Upper lobe of left lung (tissue), 6 donors: Measurements from ENCODE around the gene CDIPT. TPM values are rescaled to one million over a fixed set of nuclear protein-coding genes. Genes with fewer than 3 reads are reported as not detected.
A peak's percentile ranks its signal among the peaks of the same experiment; 100 is the strongest.

Experiments
- ATAC-seq, 2 donors: fragments of 200-7000 bp; cut with Tn5 transposase; one replicate each; pipeline ENCODE4 v1.9.1; 2022; ENCODE audit warnings: mild to moderate bottlenecking in 2 of 2, moderate library complexity in 2 of 2; ENCODE audit not compliant: low FRiP score in 2 of 2
- DNase-seq, 2 donors: peaks; one replicate each; pipeline ENCODE4 v3.0.0-alpha.2; 2019 to 2020
- H3K27ac ChIP-seq, 4 donors: fragments of 200-600 bp; sonication (generic); one replicate each; pipeline ENCODE4 v1.5.1; 2016 to 2019
- H3K27me3 ChIP-seq, 4 donors: fragments of 200-600 bp; sonication (generic); one replicate each; pipeline ENCODE4 v1.5.1; 2017 to 2019
- H3K36me3 ChIP-seq, 4 donors: fragments of 200-600 bp; sonication (generic); one replicate each; pipeline ENCODE4 v1.5.1; 2016 to 2019
- H3K4me1 ChIP-seq, 4 donors: fragments of 200-600 bp; sonication (generic); one replicate each; pipeline ENCODE4 v1.5.1; 2018 to 2019
- H3K4me3 ChIP-seq, 4 donors: fragments of 200-600 bp; sonication (generic); one replicate each; pipeline ENCODE4 v1.5.1; 2017 to 2019; ENCODE audit warnings: mild to moderate bottlenecking in 2 of 4, moderate library complexity in 1 of 4
- H3K9me3 ChIP-seq, 4 donors: fragments of 200-600 bp; sonication (generic); one replicate each; pipeline ENCODE4 v1.5.1; 2018 to 2019
- EP300 ChIP-seq, 4 donors: sonication (generic); formaldehyde crosslinking; IDR thresholded peaks; one replicate each; pipeline ENCODE4 v1.5.1; 2017; ENCODE audit warnings: antibody characterized with exemption in 4 of 4, control low read depth in 2 of 4
- POLR2A ChIP-seq, 4 donors: fragments of 450-650 bp; IDR thresholded peaks; one replicate each; pipeline ENCODE4 v1.5.1; 2016 to 2017; ENCODE audit warnings: antibody characterized with exemption in 4 of 4, mild to moderate bottlenecking in 2 of 4
- POLR2AphosphoS5 ChIP-seq, 2 donors: sonication (generic); formaldehyde crosslinking; IDR thresholded peaks; one replicate each; pipeline ENCODE4 v1.5.1; 2017; ENCODE audit warnings: antibody characterized with exemption in 2 of 2
- WGBS, 2 donors: methylation state at CpG; one replicate each; pipeline ENCODE4 v1.1.5; 2017 to 2018; 5-methylcytosine and 5-hydroxymethylcytosine counted together
- total RNA-seq, 6 donors: library from RNA; depleted of rRNA in 4 of 6; stranded (reverse); fragments of >200 nt in 4 of 6; gene quantifications; one replicate each; pipeline versions ENCODE4 v1.1.0 to v1.2.1, GENCODE V29; 2016 to 2021
- TF ChIP-seq, protein P1 (sequence below), 6 experiments: fragments of 450-650 bp in 4 of 6; fragments of 200-600 bp in 2 of 6; sonication (generic) in 2 of 6; IDR thresholded peaks; one replicate each; pipeline ENCODE4 v1.5.1; 2016 to 2019; ENCODE audit warnings: antibody characterized with exemption in 6 of 6
- donor health status: DM: no; HTN: no; CAD: no; lungs with moderate emphysema.
- donor health status: DM: no; HTN: yes; CAD: no; lungs with severe emphysema.

Gene CDIPT
- total RNA-seq, 6 donors from 2014 or later, result 60.3 to 119 (median 94.4) TPM

DNA sequence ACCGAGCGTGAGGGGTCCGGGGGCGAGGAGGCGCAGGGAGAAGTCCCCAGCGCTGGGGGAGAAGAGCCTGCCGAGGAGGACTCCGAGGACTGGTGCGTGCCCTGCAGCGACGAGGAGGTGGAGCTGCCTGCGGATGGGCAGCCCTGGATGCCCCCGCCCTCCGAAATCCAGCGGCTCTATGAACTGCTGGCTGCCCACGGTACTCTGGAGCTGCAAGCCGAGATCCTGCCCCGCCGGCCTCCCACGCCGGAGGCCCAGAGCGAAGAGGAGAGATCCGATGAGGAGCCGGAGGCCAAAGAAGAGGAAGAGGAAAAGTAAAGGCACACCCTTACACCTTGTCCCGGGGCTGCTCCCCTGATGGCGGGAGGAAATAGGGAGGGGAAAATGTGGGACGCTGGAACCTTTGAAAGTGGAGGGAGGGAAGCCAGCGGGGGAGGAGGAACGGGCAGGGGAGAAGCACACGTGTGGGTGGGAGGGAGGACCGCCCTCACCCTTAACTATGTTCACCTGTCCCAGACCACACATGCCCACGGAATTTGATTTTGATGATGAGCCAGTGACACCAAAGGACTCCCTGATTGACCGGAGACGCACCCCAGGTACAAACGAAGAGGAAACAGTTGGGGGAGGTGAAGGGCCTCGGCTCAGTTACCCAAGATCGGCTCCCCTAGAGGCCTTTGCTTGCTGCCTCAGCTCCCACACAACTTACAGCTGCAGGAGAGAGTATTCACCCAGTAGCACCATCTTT is 46.2 kb downstream of the CDIPT start:
- Histone ChIP-seq H3K9me3 (no peaks in the 10 kb centered on the region), H3K36me3 (peaks cover 0 to 15% (median 5%) of the 10 kb centered on the region in 4 donors), H3K27ac (peak overlapping the region; percentile 80 to 96 (median 90)), H3K27me3 (peaks cover 0 to 4% (median 0%) of the 10 kb centered on the region in 4 donors), H3K4me1 (peaks cover 51 to 77% (median 59%) of the 10 kb centered on the region in 4 donors), H3K4me3 (peak overlapping the region; percentile 70 to 79 (median 76))
- ATAC-seq, result peak; percentile 53 to 65
- DNase-seq, result peak; percentile 77 to 89
- 3 to 4% methylated on average over 30 to 37 of the region's 37 CpGs for WGBS, 2 donors
- TF ChIP-seq, protein P1, sequence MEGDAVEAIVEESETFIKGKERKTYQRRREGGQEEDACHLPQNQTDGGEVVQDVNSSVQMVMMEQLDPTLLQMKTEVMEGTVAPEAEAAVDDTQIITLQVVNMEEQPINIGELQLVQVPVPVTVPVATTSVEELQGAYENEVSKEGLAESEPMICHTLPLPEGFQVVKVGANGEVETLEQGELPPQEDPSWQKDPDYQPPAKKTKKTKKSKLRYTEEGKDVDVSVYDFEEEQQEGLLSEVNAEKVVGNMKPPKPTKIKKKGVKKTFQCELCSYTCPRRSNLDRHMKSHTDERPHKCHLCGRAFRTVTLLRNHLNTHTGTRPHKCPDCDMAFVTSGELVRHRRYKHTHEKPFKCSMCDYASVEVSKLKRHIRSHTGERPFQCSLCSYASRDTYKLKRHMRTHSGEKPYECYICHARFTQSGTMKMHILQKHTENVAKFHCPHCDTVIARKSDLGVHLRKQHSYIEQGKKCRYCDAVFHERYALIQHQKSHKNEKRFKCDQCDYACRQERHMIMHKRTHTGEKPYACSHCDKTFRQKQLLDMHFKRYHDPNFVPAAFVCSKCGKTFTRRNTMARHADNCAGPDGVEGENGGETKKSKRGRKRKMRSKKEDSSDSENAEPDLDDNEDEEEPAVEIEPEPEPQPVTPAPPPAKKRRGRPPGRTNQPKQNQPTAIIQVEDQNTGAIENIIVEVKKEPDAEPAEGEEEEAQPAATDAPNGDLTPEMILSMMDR (IDR thresholded peaks at IDR 0.05), result no peak
- TF ChIP-seq POLR2AphosphoS5 (IDR thresholded peaks at IDR 0.05), result peak in 1 of 2 donors; percentile 13

GRCh38 chr16:29815793-29816693 is 47.0 kb downstream of the CDIPT start, which contains the start of gene PAGR1:
Gene PAGR1 (plus strand): TSS chr16:29816152. CDS start chr16:29816526, 374 bp downstream.
- peak within 1 kb of the TSS; percentile 70 to 79 (median 76) for H3K4me3 ChIP-seq
- peaks cover 0 to 5% (median 0%) of the 10 kb centered on the region in 4 donors for H3K27me3 ChIP-seq
- WGBS, 2 donors, result 0% methylated on average over 28 to 46 of the region's 70 CpGs
- H3K36me3 ChIP-seq, result peaks cover 0 to 15% (median 5%) of the 10 kb centered on the region in 4 donors
- peak in 3 of 4 donors; percentile 56 to 84 (median 69) for TF ChIP-seq POLR2A (IDR thresholded peaks at IDR 0.05)
- TF ChIP-seq, protein P1 (IDR thresholded peaks at IDR 0.05), result peak; percentile 88 to 97 (median 93)
- no peak for TF ChIP-seq EP300 (IDR thresholded peaks at IDR 0.05)
- peak; percentile 83 to 88 for TF ChIP-seq POLR2AphosphoS5 (IDR thresholded peaks at IDR 0.05)
- H3K9me3 ChIP-seq, result no peaks in the 10 kb centered on the region
- peaks cover 51 to 77% (median 58%) of the 10 kb centered on the region in 4 donors for H3K4me1 ChIP-seq
- DNase-seq (peak; percentile 96 to 99), ATAC-seq (peak; percentile 90 to 95)
- H3K27ac ChIP-seq, result peak within 1 kb of the TSS; percentile 80 to 96 (median 90)

DNA sequence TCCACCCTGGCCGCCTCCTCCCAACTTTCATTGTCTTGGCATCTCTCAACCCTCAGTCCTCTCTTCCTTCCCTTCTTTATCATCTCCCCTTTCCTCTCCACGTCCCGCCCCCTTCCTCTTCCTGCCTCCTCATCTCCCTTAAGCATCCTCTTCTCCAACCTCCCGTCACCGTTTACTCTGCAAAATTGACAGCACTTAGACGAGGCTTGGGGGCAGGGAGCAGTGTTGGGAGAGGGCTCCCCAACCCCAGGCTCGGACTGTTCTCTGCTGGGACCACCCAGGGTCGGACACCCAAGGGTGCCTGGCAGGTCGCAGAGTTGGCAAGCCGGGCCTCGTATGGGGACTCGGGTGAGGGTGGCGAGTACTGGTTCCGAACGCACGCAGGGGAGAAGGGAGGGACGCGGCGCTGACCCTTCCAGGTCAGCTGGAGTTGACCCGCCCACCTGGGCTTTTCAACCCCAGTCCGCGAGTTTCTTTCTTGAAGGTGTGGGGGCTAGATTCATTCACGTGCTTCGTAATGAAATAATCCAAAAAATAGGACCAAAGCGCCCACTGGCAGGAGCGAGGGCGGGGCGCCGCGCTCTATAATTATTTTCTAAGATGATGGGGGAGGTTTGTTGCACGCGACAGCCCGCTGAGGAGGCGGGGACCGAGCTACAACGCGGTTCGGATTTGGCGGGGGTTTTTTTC is 47.8 kb downstream of the CDIPT start:
- 2 to 6% methylated on average over 29 to 39 of the region's 39 CpGs for WGBS, 2 donors
- TF ChIP-seq EP300 (IDR thresholded peaks at IDR 0.05), result no peak
- TF ChIP-seq POLR2AphosphoS5 (IDR thresholded peaks at IDR 0.05), result no peak
- H3K4me3 ChIP-seq, result peak overlapping the region in 3 of 4 donors; percentile 70 to 79 (median 74)
- ATAC-seq, result no peak
- DNase-seq, result peak in 1 of 2 donors; percentile 86
- H3K27me3 ChIP-seq, result peaks cover 0 to 5% (median 0%) of the 10 kb centered on the region in 4 donors
- H3K36me3 ChIP-seq, result peaks cover 0 to 19% (median 6%) of the 10 kb centered on the region in 4 donors
- H3K9me3 ChIP-seq, result no peaks in the 10 kb centered on the region
- H3K27ac ChIP-seq, result peak overlapping the region; percentile 68 to 94 (median 82)
- peaks cover 59 to 80% (median 64%) of the 10 kb centered on the region in 4 donors for H3K4me1 ChIP-seq

- H3K9me3 ChIP-seq, result no peaks in the 10 kb centered on the region
- peak overlapping the region in 3 of 4 donors; percentile 68 to 94 (median 80) for H3K27ac ChIP-seq
- no peak overlapping the region for H3K4me3 ChIP-seq
- DNase-seq (no peak), ATAC-seq (no peak)
- TF ChIP-seq POLR2A (IDR thresholded peaks at IDR 0.05) (no peak), EP300 (IDR thresholded peaks at IDR 0.05) (no peak), POLR2AphosphoS5 (IDR thresholded peaks at IDR 0.05) (no peak)
- TF ChIP-seq, protein P1 (IDR thresholded peaks at IDR 0.05), result no peak
- peaks cover 56 to 80% (median 64%) of the 10 kb centered on the region in 4 donors for H3K4me1 ChIP-seq
- H3K27me3 ChIP-seq, result peaks cover 0 to 5% (median 0%) of the 10 kb centered on the region in 4 donors
- H3K36me3 ChIP-seq, result peaks cover 0 to 22% (median 9%) of the 10 kb centered on the region in 4 donors
- whole genome bisulfite sequencing, 2 donors, result 76 to 85% methylated on average over 5 of the region's 5 CpGs
Observed at GRCh38 chr16:29814592-29814991, 48.4 kb downstream of the CDIPT start.
